ENCODE results near the gene OTUD5. TPM values are rescaled to one million over a fixed set of nuclear protein-coding genes. Genes with fewer than 3 reads are reported as not detected.

OTUD5 gene
- total RNA-seq, 1 experiment from 2014 or later = 52.6 TPM

DNA sequence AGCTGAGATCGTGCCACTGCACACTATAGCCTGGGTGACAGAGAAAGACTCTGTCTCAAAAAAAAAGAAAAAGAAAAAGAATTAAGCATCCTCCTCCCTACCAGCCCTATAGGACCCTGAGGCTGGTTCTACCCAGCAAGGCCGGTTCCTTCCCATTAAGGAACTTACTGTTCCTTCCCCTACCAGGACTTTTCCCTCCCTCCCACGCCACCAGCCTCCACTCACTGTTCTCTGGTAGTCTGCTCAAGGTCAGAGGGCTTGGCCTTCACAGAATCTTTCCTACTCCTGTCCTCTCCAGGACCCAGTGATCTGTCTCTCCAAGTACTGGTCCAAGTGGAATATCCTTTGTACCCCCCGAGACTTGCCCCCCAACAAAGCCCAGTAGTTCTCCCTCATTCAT, 43.2 kb upstream of the OTUD5 start (continued):
- TF ChIP-seq, protein P1, sequence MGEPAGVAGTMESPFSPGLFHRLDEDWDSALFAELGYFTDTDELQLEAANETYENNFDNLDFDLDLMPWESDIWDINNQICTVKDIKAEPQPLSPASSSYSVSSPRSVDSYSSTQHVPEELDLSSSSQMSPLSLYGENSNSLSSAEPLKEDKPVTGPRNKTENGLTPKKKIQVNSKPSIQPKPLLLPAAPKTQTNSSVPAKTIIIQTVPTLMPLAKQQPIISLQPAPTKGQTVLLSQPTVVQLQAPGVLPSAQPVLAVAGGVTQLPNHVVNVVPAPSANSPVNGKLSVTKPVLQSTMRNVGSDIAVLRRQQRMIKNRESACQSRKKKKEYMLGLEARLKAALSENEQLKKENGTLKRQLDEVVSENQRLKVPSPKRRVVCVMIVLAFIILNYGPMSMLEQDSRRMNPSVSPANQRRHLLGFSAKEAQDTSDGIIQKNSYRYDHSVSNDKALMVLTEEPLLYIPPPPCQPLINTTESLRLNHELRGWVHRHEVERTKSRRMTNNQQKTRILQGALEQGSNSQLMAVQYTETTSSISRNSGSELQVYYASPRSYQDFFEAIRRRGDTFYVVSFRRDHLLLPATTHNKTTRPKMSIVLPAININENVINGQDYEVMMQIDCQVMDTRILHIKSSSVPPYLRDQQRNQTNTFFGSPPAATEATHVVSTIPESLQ (CRISPR knock-in tag; IDR thresholded peaks at IDR 0.05) = no peak
- TF ChIP-seq IRF2 (CRISPR knock-in tag; IDR thresholded peaks at IDR 0.05; ENCODE audit: borderline replicate concordance, low read depth) (no peak), NFE2L1 (CRISPR knock-in tag; IDR thresholded peaks at IDR 0.05) (no peak), ZNF396 (CRISPR knock-in tag; IDR thresholded peaks at IDR 0.05; ENCODE audit: borderline replicate concordance) (no peak), HMGA2 (CRISPR knock-in tag; IDR thresholded peaks at IDR 0.05) (no peak), CREB1 (CRISPR knock-in tag; IDR thresholded peaks at IDR 0.05) (no peak), NR3C1 (CRISPR knock-in tag; conservative IDR thresholded peaks at IDR 0.05; ENCODE audit: low read depth) (no peak), EMX1 (CRISPR knock-in tag; IDR thresholded peaks at IDR 0.05) (no peak)
- TF ChIP-seq, protein P2, sequence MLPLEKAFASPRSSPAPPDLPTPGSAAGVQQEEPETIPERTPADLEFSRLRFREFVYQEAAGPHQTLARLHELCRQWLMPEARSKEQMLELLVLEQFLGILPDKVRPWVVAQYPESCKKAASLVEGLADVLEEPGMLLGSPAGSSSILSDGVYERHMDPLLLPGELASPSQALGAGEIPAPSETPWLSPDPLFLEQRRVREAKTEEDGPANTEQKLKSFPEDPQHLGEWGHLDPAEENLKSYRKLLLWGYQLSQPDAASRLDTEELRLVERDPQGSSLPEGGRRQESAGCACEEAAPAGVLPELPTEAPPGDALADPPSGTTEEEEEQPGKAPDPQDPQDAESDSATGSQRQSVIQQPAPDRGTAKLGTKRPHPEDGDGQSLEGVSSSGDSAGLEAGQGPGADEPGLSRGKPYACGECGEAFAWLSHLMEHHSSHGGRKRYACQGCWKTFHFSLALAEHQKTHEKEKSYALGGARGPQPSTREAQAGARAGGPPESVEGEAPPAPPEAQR (CRISPR knock-in tag; IDR thresholded peaks at IDR 0.05) = no peak
- TF ChIP-seq, protein P3, sequence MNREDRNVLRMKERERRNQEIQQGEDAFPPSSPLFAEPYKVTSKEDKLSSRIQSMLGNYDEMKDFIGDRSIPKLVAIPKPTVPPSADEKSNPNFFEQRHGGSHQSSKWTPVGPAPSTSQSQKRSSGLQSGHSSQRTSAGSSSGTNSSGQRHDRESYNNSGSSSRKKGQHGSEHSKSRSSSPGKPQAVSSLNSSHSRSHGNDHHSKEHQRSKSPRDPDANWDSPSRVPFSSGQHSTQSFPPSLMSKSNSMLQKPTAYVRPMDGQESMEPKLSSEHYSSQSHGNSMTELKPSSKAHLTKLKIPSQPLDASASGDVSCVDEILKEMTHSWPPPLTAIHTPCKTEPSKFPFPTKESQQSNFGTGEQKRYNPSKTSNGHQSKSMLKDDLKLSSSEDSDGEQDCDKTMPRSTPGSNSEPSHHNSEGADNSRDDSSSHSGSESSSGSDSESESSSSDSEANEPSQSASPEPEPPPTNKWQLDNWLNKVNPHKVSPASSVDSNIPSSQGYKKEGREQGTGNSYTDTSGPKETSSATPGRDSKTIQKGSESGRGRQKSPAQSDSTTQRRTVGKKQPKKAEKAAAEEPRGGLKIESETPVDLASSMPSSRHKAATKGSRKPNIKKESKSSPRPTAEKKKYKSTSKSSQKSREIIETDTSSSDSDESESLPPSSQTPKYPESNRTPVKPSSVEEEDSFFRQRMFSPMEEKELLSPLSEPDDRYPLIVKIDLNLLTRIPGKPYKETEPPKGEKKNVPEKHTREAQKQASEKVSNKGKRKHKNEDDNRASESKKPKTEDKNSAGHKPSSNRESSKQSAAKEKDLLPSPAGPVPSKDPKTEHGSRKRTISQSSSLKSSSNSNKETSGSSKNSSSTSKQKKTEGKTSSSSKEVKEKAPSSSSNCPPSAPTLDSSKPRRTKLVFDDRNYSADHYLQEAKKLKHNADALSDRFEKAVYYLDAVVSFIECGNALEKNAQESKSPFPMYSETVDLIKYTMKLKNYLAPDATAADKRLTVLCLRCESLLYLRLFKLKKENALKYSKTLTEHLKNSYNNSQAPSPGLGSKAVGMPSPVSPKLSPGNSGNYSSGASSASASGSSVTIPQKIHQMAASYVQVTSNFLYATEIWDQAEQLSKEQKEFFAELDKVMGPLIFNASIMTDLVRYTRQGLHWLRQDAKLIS (CRISPR knock-in tag; IDR thresholded peaks at IDR 0.05; ENCODE audit: borderline replicate concordance) = no peak

DNA sequence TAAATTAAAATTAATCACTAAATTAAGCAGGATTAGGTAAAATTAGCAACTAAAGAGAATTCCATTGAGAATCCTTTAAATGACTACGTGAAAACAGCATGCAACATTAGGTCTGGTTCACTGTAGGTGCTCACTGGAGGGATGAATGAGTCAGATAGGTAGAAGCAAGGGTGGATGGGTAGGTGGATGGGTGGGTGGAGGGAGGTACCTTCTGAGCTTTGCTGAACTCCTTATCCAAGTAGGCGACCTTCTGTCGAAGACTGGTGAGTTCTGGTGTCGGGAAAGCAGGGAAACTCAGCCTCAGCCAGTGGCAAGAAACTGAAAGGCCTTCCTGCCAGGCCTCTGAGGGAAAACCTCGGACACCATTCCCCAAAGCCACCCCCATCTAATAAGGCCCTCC, 41.6 kb upstream of the OTUD5 start:
- DNase-seq (ENCODE audit: low spot score) = no peak
- ChIA-PET CTCF (interaction anchor here (0.8 kb wide), 1 partner anchor 27 kb away, joined by 5 read pairs; the partner anchor contains the start of gene KCND1), POLR2A (no interaction called here)
- Mint-ChIP-seq H3K27me3 (ENCODE audit: low read depth) (no peaks in the 10 kb centered on the region), H3K4me1 (peaks cover 11% of the 10 kb centered on the region), H3K36me3 (peaks cover 38% of the 10 kb centered on the region), H3K27ac (no peak overlapping the region), H3K4me3 (no peak overlapping the region), H3K9me3 (no peaks in the 10 kb centered on the region)
- TF ChIP-seq, protein P4, sequence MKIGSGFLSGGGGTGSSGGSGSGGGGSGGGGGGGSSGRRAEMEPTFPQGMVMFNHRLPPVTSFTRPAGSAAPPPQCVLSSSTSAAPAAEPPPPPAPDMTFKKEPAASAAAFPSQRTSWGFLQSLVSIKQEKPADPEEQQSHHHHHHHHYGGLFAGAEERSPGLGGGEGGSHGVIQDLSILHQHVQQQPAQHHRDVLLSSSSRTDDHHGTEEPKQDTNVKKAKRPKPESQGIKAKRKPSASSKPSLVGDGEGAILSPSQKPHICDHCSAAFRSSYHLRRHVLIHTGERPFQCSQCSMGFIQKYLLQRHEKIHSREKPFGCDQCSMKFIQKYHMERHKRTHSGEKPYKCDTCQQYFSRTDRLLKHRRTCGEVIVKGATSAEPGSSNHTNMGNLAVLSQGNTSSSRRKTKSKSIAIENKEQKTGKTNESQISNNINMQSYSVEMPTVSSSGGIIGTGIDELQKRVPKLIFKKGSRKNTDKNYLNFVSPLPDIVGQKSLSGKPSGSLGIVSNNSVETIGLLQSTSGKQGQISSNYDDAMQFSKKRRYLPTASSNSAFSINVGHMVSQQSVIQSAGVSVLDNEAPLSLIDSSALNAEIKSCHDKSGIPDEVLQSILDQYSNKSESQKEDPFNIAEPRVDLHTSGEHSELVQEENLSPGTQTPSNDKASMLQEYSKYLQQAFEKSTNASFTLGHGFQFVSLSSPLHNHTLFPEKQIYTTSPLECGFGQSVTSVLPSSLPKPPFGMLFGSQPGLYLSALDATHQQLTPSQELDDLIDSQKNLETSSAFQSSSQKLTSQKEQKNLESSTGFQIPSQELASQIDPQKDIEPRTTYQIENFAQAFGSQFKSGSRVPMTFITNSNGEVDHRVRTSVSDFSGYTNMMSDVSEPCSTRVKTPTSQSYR (CRISPR knock-in tag; IDR thresholded peaks at IDR 0.05) = no peak
- TF ChIP-seq MYBL2 (CRISPR knock-in tag; IDR thresholded peaks at IDR 0.05) = no peak
- TF ChIP-seq, protein P3 (CRISPR knock-in tag; IDR thresholded peaks at IDR 0.05; ENCODE audit: borderline replicate concordance) = no peak
- no peak for TF ChIP-seq CBFB (CRISPR knock-in tag; IDR thresholded peaks at IDR 0.05; ENCODE audit: low read depth)
- TF ChIP-seq, protein P5, sequence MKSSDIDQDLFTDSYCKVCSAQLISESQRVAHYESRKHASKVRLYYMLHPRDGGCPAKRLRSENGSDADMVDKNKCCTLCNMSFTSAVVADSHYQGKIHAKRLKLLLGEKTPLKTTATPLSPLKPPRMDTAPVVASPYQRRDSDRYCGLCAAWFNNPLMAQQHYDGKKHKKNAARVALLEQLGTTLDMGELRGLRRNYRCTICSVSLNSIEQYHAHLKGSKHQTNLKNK (CRISPR knock-in tag; IDR thresholded peaks at IDR 0.05) = no peak
- no peak for TF ChIP-seq TEAD4 (CRISPR knock-in tag; IDR thresholded peaks at IDR 0.05)
- TF ChIP-seq, protein P6, sequence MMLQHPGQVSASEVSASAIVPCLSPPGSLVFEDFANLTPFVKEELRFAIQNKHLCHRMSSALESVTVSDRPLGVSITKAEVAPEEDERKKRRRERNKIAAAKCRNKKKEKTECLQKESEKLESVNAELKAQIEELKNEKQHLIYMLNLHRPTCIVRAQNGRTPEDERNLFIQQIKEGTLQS (CRISPR knock-in tag; conservative IDR thresholded peaks at IDR 0.05) = no peak
- no peak for TF ChIP-seq NFYB (CRISPR knock-in tag; conservative IDR thresholded peaks at IDR 0.05; ENCODE audit: low read depth)
- TF ChIP-seq, protein P7, sequence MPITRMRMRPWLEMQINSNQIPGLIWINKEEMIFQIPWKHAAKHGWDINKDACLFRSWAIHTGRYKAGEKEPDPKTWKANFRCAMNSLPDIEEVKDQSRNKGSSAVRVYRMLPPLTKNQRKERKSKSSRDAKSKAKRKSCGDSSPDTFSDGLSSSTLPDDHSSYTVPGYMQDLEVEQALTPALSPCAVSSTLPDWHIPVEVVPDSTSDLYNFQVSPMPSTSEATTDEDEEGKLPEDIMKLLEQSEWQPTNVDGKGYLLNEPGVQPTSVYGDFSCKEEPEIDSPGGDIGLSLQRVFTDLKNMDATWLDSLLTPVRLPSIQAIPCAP (CRISPR knock-in tag; IDR thresholded peaks at IDR 0.05) = no peak
- no peak for TF ChIP-seq SOX15 (CRISPR knock-in tag; IDR thresholded peaks at IDR 0.05)
- no peak for TF ChIP-seq IRF2 (CRISPR knock-in tag; IDR thresholded peaks at IDR 0.05; ENCODE audit: borderline replicate concordance, low read depth)
- TF ChIP-seq, protein P8, sequence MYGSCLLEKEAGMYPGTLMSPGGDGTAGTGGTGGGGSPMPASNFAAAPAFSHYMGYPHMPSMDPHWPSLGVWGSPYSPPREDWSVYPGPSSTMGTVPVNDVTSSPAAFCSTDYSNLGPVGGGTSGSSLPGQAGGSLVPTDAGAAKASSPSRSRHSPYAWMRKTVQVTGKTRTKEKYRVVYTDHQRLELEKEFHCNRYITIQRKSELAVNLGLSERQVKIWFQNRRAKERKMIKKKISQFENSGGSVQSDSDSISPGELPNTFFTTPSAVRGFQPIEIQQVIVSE (CRISPR knock-in tag; IDR thresholded peaks at IDR 0.05; ENCODE audit: borderline replicate concordance) = no peak
- ATAC-seq = no peak
